Gastrocnemius medialis (tissue), 4 donors: ENCODE results near the gene CAMP. TPM values are rescaled to one million over a fixed set of nuclear protein-coding genes. Genes with fewer than 3 reads are reported as not detected.

Experiments used
- ATAC-seq, 2 donors: fragments of 150-250 bp; one replicate each; pipeline ENCODE4 v1.9.1; 2016
- DNase-seq, 2 donors: peaks; one replicate each; pipeline ENCODE4 v3.0.0-alpha.2; 2019
- H3K27ac ChIP-seq, 4 donors: fragments of 200-600 bp; sonication (generic); 1 replicate in 1 of 4; 2 replicates in 3 of 4; pipeline ENCODE4 v1.5.1; 2016 to 2018; ENCODE audit warnings: mild to moderate bottlenecking in 2 of 4, moderate library complexity in 1 of 4
- H3K27me3 ChIP-seq, 3 donors: fragments of 200-600 bp; sonication (generic) in 2 of 3; 1 replicate in 1 of 3; 2 replicates in 2 of 3; pipeline versions ENCODE4 v1.5.1 to v1.6.0; 2016 to 2019; ENCODE audit warnings: mild to moderate bottlenecking in 1 of 3, moderate library complexity in 1 of 3
- H3K36me3 ChIP-seq, 2 donors: fragments of 200-600 bp; sonication (generic) in 1 of 2; one replicate each; pipeline ENCODE4 v1.5.1; 2017 to 2018
- H3K4me1 ChIP-seq, 2 donors: fragments of 200-600 bp; sonication (generic) in 1 of 2; one replicate each; pipeline ENCODE4 v1.5.1; 2016 to 2017; ENCODE audit warnings: mild to moderate bottlenecking in 2 of 2
- H3K4me3 ChIP-seq, 4 donors: fragments of 200-600 bp; sonication (generic) in 3 of 4; 1 replicate in 1 of 4; 2 replicates in 3 of 4; pipeline ENCODE4 v1.5.1; 2016 to 2019; ENCODE audit warnings: mild to moderate bottlenecking in 2 of 4
- H3K9me3 ChIP-seq, 3 donors: fragments of 200-600 bp; sonication (generic) in 2 of 3; 1 replicate in 1 of 3; 2 replicates in 2 of 3; pipeline ENCODE4 v1.5.1; 2016 to 2019
- POLR2A ChIP-seq, 2 donors: fragments of 450-650 bp; IDR thresholded peaks; one replicate each; pipeline ENCODE4 v1.6.1; 2017; ENCODE audit warnings: antibody characterized with exemption in 2 of 2, mild to moderate bottlenecking in 2 of 2, moderate library complexity in 2 of 2
- in situ Hi-C, 4 donors: fragments of 200-750 bp; cut with MboI; loops; one replicate each; pipeline versions ENCODE4 v1.15.0 to v1.8.0; 2017; ENCODE audit warnings: low sequenced_read_pairs in 4 of 4
- intact Hi-C: fragments of 100-400 bp; cut with DNase I; formaldehyde crosslinking; loops from one replicate; pipeline ENCODE4 v1.15.1; 2023; ENCODE audit warnings: low total_unique reads
- total RNA-seq, 4 donors: library from RNA; depleted of rRNA; stranded (reverse); fragments of >200 nt; gene quantifications; one replicate each; pipeline versions ENCODE4 v1.1.0 to v1.2.3, GENCODE V29; 2016
- TF ChIP-seq, protein P1 (sequence below), 5 experiments: fragments of 450-650 bp in 3 of 5; fragments of 200-600 bp in 2 of 5; sonication (generic) in 2 of 5; IDR thresholded peaks in 4 of 5; conservative IDR thresholded peaks in 1 of 5; 1 replicate in 4 of 5; 2 replicates in 1 of 5; pipeline ENCODE4 v1.5.1; 2016 to 2019; ENCODE audit warnings: antibody characterized with exemption in 5 of 5, mild to moderate bottlenecking in 3 of 5, moderate library complexity in 3 of 5

Gene CAMP
- total RNA-seq, 4 donors from 2014 or later: not detected

DNA sequence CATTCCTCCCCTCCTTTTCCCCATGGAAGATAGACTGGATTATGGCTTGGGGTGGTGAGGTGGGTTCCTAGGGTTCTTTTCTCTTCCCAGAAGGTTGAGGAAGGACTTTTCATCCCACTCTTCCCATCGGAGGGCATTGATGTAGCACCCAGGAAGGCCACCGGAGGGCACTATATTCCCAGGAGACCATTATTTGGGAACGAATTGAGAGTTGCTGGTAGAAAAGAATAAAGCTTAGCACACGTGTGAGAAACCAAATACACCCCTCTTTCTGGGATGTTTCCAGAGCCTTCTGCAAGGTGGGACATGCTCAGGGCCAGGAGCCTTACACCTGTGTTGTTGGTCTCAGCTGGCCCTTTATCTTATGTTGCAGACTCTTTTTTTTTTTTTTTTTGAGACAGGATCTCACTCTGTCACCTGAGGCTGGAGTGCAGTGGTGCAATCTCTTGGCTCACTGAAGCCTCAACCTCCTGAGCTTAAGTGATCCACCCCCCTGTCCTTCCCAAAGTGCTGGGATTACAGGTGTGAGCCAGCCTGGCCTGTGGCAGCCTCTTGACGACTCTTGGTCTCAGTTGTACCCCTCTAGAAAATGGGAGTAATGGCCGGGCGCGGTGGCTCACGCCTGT is 28.7 kb upstream of the CAMP start:
- no peaks in the 10 kb centered on the region for H3K36me3 ChIP-seq
- no peak overlapping the region for H3K27ac ChIP-seq
- DNase-seq (no peak), ATAC-seq (peak; percentile 34 to 71)
- in situ Hi-C loops: no loop called here
- H3K9me3 ChIP-seq: no peaks in the 10 kb centered on the region
- no peaks in the 10 kb centered on the region for H3K4me1 ChIP-seq
- H3K27me3 ChIP-seq: no peaks in the 10 kb centered on the region
- TF ChIP-seq, protein P1, sequence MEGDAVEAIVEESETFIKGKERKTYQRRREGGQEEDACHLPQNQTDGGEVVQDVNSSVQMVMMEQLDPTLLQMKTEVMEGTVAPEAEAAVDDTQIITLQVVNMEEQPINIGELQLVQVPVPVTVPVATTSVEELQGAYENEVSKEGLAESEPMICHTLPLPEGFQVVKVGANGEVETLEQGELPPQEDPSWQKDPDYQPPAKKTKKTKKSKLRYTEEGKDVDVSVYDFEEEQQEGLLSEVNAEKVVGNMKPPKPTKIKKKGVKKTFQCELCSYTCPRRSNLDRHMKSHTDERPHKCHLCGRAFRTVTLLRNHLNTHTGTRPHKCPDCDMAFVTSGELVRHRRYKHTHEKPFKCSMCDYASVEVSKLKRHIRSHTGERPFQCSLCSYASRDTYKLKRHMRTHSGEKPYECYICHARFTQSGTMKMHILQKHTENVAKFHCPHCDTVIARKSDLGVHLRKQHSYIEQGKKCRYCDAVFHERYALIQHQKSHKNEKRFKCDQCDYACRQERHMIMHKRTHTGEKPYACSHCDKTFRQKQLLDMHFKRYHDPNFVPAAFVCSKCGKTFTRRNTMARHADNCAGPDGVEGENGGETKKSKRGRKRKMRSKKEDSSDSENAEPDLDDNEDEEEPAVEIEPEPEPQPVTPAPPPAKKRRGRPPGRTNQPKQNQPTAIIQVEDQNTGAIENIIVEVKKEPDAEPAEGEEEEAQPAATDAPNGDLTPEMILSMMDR (IDR thresholded peaks at IDR 0.05 in 4 of 5, conservative IDR thresholded peaks at IDR 0.05 in 1 of 5): peak in 4 of 5 experiments; percentile 13 to 56 (median 40)
- TF ChIP-seq POLR2A (IDR thresholded peaks at IDR 0.05): no peak
- intact Hi-C loops: no loop called here
- H3K4me3 ChIP-seq: no peak overlapping the region

GRCh38 chr3:48196611-48197010 is 26.7 kb upstream of the CAMP start:
- in situ Hi-C loops: no loop called here
- Histone ChIP-seq H3K4me3 (no peak overlapping the region), H3K27me3 (no peaks in the 10 kb centered on the region), H3K9me3 (no peaks in the 10 kb centered on the region), H3K4me1 (no peaks in the 10 kb centered on the region), H3K36me3 (no peaks in the 10 kb centered on the region), H3K27ac (no peak overlapping the region)
- intact Hi-C loops: no loop called here
- no peak for ATAC-seq
- DNase-seq: no peak
- no peak for TF ChIP-seq POLR2A (IDR thresholded peaks at IDR 0.05)
- TF ChIP-seq, protein P1 (IDR thresholded peaks at IDR 0.05 in 4 of 5, conservative IDR thresholded peaks at IDR 0.05 in 1 of 5): no peak

GRCh38 chr3:48199117-48199516 is 24.2 kb upstream of the CAMP start:
- Histone ChIP-seq H3K9me3 (no peaks in the 10 kb centered on the region), H3K4me3 (no peak overlapping the region), H3K36me3 (no peaks in the 10 kb centered on the region), H3K27ac (no peak overlapping the region), H3K27me3 (no peaks in the 10 kb centered on the region), H3K4me1 (no peaks in the 10 kb centered on the region)
- intact Hi-C loops: no loop called here
- in situ Hi-C loops: no loop called here
- no peak for TF ChIP-seq POLR2A (IDR thresholded peaks at IDR 0.05)
- TF ChIP-seq, protein P1 (IDR thresholded peaks at IDR 0.05 in 4 of 5, conservative IDR thresholded peaks at IDR 0.05 in 1 of 5): no peak
- ATAC-seq (no peak), DNase-seq (no peak)

DNA sequence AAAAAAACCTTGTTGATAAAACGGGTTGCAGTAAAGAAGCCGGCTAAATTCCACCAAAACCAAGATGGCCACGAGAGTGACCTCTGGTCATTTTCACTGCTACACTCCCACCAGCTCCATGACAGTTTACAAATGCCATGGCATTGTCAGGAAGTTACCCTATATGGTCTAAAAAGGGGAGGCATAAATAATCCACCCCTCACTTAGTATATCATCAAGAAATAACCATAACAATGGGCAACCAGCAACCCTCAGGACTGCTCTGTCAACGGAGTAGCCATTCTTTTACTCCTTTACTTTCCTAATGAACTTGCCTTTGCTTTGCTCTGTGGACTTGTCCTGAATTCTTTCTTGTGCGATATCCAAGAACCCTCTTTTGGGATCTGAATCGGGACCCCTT is 20.7 kb upstream of the CAMP start:
- intact Hi-C loops (no loop called here), in situ Hi-C loops (no loop called here)
- Histone ChIP-seq H3K4me1 (no peaks in the 10 kb centered on the region), H3K27me3 (no peaks in the 10 kb centered on the region), H3K4me3 (no peak overlapping the region), H3K36me3 (no peaks in the 10 kb centered on the region), H3K27ac (no peak overlapping the region), H3K9me3 (no peaks in the 10 kb centered on the region)
- no peak for DNase-seq
- no peak for ATAC-seq
- no peak for TF ChIP-seq POLR2A (IDR thresholded peaks at IDR 0.05)
- TF ChIP-seq, protein P1 (IDR thresholded peaks at IDR 0.05 in 4 of 5, conservative IDR thresholded peaks at IDR 0.05 in 1 of 5): no peak

GRCh38 chr3:48208076-48208475 is 15.2 kb upstream of the CAMP start:
- H3K9me3 ChIP-seq: no peaks in the 10 kb centered on the region
- no peaks in the 10 kb centered on the region for H3K27me3 ChIP-seq
- H3K4me1 ChIP-seq: no peaks in the 10 kb centered on the region
- TF ChIP-seq, protein P1 (IDR thresholded peaks at IDR 0.05 in 4 of 5, conservative IDR thresholded peaks at IDR 0.05 in 1 of 5): no peak
- TF ChIP-seq POLR2A (IDR thresholded peaks at IDR 0.05): no peak
- ATAC-seq (no peak), DNase-seq (no peak)
- H3K27ac ChIP-seq: no peak overlapping the region
- in situ Hi-C loops (no loop called here), intact Hi-C loops (no loop called here)
- no peaks in the 10 kb centered on the region for H3K36me3 ChIP-seq
- no peak overlapping the region for H3K4me3 ChIP-seq
